GM12892 (cell line): ENCODE measurements around the gene MAP2K6. TPM values are rescaled to one million over a fixed set of nuclear protein-coding genes. Genes with fewer than 3 reads are reported as not detected.

Source experiments
- DNase-seq: peaks from one replicate; pipeline ENCODE4 v3.0.0; 2011; ENCODE audit not compliant: insufficient read length
- FAIRE-seq: peaks from 2 replicates; lab custom pipeline; 2011; peaks lifted over from hg19 to GRCh38; lab: Jason Lieb, UNC
- POLR2A ChIP-seq: IDR thresholded peaks from 2 replicates; pipeline ENCODE4 v1.6.1; 2011; ENCODE audit warnings: low read depth, low read length, control low read depth
- POLR2AphosphoS5 ChIP-seq: IDR thresholded peaks from 2 replicates; pipeline ENCODE4 v1.6.1; 2011; ENCODE audit warnings: low read depth, low read length, control low read depth
- TAF1 ChIP-seq: IDR thresholded peaks from 2 replicates; pipeline ENCODE4 v1.6.1; 2011; ENCODE audit warnings: low read depth, mild to moderate bottlenecking, control low read depth, low read length, borderline replicate concordance
- polyA plus RNA-seq: library from polyadenylated mRNA; unstranded; fragments of >200 nt; gene quantifications from one replicate; pipeline ENCODE4 v1.2.1, GENCODE V29; 2012; ENCODE audit warnings: missing spikeins, inconsistent platforms; ENCODE audit not compliant: missing spikeins

MAP2K6 gene
- polyA plus RNA-seq = 11.2 TPM

DNA sequence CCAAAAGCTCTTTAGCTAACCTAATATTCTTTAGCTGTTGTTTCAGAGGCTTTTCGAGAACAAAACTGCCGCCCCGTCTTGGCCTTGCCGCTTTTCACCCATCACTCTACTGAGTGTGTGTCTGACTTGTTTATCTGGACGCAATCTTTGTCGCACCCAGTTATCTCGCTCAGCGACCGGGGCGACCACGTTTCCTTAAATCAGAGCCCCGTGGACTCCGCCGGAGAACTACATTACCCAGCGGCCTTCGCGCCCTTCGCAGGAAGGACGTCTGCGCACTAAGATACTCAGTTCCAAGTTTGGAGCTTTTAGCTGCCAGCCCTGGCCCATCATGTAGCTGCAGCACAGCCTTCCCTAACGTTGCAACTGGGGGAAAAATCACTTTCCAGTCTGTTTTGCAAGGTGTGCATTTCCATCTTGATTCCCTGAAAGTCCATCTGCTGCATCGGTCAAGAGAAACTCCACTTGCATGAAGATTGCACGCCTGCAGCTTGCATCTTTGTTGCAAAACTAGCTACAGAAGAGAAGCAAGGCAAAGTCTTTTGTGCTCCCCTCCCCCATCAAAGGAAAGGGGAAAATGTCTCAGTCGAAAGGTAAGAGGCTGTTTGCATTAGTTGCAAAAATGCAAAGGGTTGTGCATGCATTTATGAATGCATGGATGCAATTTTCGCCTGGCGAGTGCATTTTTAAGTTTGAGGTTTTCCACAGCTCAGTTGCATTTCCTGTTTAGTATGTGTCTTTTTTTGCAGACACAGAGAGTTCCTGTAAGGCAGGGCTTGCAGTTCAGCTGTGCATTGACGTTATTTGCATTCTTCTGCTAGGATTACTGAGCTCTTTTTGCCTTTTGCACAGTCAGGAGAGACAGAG is at the start of gene MAP2K6:
Gene MAP2K6 (plus strand): TSS at position 290 of the 867 bp plus-strand sequence. CDS start 288 bp downstream, at position 578.
- DNase-seq = peak; percentile 59
- peak; percentile 98 for FAIRE-seq
- TF ChIP-seq POLR2A (no peak; the same call in 1 of the 2 replicates), POLR2AphosphoS5 (no peak), TAF1 (no peak)

DNA sequence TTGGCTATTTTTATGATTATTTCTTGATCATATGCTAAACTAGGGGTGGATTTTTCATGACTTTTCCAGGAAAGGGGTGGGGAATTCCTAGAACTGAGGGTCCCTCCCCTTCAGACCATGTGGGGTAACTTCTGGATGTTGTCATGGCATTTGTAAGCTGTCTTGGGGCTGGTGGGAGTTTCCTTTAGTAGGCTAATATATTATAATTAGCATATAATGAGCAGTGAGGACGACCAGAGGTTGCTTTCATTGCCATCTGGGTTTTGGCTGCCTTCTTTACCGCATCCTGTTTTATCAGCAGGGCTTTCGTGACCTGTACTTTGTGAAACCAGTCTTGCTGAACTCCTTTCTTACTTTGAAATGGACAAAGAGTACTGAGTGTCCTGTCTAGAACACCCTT is 47.2 kb upstream of the MAP2K6 start:
- DNase-seq (no peak), FAIRE-seq (peak; percentile 85)
- TF ChIP-seq POLR2AphosphoS5 = no peak
- no peak for TF ChIP-seq POLR2A
- no peak for TF ChIP-seq TAF1

DNA sequence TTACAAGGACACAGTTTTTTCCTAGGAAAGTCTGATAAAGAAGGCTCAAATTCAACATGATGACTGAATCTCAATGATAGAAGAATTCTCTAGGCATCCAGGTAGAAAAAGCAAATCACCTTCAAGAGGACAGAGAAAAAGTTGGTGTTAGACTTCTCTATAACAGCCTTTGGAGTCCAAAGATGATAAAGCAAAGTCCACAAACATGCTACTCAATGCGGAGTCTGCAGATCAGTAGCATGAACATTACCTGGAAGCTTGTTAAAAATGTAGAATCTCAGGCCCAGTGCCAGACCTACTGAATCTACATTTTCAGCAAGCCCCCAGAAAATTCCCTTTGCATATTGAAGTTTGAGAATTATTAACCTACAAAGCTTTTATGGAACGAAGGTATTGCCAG is 41.4 kb upstream of the MAP2K6 start:
- FAIRE-seq = no peak
- no peak for DNase-seq
- TF ChIP-seq TAF1 (no peak), POLR2A (no peak), POLR2AphosphoS5 (no peak)

DNA sequence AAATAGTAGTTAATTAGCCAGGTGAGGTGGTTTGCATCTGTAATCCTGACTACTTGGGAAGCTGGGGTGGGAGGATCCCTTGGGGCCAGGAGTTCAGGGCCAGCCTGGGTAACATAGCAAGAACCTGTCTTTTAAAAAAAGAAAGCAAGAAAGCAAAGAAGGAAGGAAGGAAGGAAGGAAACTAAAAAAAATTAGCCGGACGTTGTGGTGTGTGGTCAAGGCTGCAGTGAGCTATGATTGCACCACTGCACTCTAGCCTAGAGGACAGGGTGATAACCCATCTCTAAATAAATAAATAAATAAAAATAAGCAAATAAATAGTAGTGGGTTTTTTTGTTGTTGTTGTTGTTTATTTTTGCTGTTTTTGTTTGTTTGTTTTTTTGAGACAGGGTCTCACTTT is 39.3 kb upstream of the MAP2K6 start:
- no peak for FAIRE-seq
- no peak for TF ChIP-seq POLR2A
- TF ChIP-seq POLR2AphosphoS5 = no peak
- no peak for TF ChIP-seq TAF1

DNA sequence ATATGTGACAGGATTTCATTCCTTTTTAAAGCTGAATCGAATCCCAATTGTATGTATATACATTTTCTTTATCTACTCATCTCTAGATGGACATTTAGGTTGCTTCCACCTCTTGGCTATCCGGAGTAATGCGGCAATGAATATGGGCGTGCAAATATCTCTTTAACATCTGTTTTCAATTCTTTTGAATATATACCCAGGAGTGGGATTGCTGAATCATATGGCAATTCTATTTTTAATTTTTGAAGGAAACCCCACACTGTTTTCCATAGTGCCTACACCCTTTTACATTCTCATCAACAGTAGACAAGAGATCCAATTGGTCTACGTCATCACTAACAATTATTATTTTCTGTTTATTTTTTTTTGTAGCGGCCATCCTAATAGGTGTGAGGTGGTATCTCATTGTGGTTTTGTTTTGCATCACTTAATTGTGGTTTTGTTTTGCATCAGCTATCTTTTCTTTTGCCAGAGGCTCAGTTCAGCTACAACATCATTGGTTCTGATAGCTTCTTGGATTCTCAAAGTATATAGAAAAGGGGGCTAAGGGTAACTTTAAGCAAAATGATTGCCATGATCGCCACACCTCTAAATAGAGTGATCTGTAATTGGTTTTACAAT is 25.6 kb upstream of the MAP2K6 start:
- TF ChIP-seq POLR2A (no peak), TAF1 (no peak), POLR2AphosphoS5 (no peak)
- DNase-seq (no peak), FAIRE-seq (no peak)

More for the DNA sequence above, 39.3 kb upstream of the MAP2K6 start:
- DNase-seq = no peak

DNA sequence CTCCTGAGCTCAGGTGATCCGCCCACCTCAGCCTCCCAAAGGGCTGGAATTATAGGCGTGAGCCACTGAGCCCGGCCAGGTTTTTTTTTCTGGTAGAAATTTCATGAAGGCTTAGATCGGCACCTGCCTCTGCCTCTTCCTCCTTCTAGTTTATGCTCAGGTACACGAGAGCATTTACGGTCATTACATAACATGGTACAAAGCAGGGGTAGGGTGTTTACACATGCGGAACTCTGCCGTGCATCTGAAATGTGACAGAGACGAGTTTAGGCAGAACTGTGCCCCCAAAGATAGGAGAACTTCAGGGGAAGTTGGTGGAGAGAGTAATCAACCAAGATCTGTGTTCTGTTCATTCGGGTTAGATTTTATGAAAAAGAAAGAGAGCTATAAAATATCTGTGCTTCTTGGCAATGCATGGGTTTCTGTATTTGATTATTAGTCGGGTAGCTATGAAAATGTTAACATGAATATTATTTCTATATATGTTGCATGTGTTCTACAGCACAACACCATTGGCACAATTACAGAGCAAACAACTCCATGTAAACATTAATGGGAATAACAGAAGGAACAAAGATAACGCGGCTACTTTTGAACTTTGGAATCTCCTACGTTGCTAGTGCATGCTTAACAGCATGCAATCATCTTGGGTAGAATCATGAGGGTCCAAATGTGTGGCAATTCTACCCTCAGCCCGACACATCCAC is 23.5 kb upstream of the MAP2K6 start:
- FAIRE-seq (no peak), DNase-seq (no peak)
- no peak for TF ChIP-seq TAF1

DNA sequence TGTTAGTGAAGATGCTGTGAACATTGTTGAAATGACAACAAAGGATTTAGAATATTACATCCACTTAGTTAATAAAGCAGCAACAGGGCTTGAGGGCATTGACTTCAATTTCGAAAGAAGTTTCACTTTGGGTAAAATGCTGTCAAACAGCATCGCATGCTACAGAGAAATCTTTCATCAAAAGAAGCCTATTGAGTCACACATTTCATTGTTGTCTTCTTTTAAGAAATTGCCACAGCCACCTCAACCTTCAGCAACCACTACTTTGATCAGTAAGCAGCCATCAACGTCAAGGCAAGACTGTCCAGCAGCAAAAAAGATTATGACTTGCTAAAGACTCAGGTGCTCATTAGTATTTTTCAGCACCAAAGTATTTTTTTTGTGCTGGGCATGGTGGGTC is 13.2 kb upstream of the MAP2K6 start:
- TF ChIP-seq TAF1 (no peak), POLR2AphosphoS5 (no peak), POLR2A (no peak)
- DNase-seq (no peak), FAIRE-seq (no peak)

DNA sequence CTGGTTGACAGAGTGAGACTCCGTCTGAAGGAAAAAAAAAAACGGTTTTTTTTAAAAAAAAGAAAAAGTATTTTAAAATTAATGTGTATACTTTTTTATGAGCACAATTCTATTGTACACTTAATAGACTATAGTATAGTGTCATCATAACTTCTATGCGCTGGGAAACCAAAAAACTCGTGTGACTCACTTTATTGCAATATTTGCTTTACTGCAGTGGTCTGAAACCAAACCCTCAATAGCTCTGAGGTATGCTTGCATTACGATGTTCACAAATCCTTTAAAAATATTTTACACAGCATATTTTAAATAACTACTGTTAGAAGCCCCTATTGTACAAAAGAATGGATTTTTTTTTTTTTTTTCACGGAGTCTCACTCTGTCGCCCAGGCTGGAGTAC is 12.4 kb upstream of the MAP2K6 start:
- DNase-seq (no peak), FAIRE-seq (no peak)
- no peak for TF ChIP-seq POLR2AphosphoS5
- TF ChIP-seq TAF1 = no peak
- TF ChIP-seq POLR2A = no peak

DNA sequence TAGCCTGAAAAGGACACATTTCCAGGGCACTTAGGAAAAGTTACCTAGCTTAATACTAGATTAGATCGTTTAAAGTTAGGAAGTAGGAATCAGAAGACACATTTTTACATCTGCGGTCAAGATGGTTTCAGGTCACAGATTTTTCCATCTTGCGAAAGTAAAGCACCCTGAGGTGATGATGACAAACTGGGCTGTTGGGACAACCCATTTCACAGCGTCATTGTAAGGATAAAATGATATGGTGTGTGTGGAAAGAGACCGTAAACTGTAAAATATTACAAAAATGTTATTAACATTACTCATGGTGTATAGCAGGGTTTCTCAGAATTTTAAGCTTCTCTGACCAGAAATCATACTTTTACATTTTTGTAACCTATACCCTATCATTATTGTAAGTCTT is 10.1 kb upstream of the MAP2K6 start:
- DNase-seq = no peak
- FAIRE-seq = no peak
- TF ChIP-seq TAF1 (no peak), POLR2AphosphoS5 (no peak), POLR2A (no peak)

DNA sequence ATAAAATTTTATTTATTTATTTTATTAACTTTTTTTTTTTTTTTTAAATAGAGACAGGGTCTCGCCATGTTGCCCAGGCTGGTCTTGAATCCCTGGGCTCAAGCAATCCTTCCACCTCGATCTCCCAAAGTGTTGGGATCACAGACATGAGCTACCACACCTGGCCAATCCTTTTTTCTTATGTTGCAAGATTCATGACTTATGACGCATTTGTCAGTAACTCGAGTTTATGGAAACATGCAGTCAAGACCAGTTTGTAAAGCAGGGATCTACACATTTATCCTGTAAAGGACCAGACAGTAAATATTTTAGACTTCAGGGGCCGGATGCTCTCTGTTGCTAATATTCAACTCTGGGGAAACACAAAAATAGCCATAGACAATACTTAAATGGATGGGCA is 9.4 kb upstream of the MAP2K6 start:
- no peak for DNase-seq
- no peak for FAIRE-seq
- no peak for TF ChIP-seq POLR2AphosphoS5
- no peak for TF ChIP-seq POLR2A
- TF ChIP-seq TAF1 = no peak

DNA sequence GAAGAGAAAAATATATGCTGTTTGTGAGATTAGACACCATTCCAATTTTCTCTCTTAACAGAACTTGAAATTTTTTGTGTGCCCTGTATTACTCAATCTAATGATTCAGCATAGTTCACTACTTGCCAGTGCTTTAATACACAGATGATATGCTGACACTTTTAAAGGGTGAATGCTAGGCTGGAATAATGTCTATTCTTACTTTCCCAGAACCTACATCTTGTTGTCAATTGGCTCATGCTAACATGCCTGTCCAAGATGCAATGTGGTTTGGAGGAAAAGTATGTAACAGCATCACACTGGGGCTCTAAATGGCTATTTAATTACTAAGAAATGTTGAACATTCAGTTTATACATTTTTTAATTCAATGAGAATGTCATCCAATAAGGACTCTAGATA is 7.6 kb upstream of the MAP2K6 start:
- DNase-seq = no peak
- FAIRE-seq = no peak
- no peak for TF ChIP-seq POLR2A
- no peak for TF ChIP-seq TAF1
- no peak for TF ChIP-seq POLR2AphosphoS5

DNA sequence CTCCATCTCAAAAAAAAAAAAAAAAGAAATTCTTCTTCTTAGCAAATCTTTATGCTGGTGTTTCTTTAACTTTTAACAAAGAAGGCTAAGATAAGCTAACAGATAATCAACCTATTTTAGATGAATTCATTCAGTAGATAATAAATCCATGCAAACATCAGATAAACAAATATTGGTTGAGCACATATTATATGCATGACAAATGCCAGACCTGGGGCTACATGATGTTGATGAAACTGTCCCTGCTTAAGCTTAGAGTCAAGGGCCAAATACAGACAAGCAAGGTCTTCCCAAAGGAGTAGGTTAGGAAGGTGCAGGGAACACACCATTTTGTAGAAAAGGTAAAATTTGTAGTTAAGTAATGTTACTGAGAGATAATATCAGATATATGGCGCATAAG is 6.7 kb upstream of the MAP2K6 start:
- no peak for DNase-seq
- no peak for FAIRE-seq
- TF ChIP-seq POLR2A (no peak), POLR2AphosphoS5 (no peak), TAF1 (no peak)
